Panc1 (cell line): ENCODE results near the gene MRPL43.

ENCODE experiments used
- SIN3A ChIP-seq: IDR thresholded peaks from 2 replicates; pipeline ENCODE4 v1.6.1; 2012; ENCODE audit warnings: low read depth, mild to moderate bottlenecking, low read length, moderate library complexity, borderline replicate concordance; ENCODE audit not compliant: insufficient read depth
- TF ChIP-seq, protein P1 (sequence below): fragments of 450-650 bp; IDR thresholded peaks from 2 replicates; pipeline ENCODE4 v1.5.1; 2017; ENCODE audit warnings: mild to moderate bottlenecking

DNA sequence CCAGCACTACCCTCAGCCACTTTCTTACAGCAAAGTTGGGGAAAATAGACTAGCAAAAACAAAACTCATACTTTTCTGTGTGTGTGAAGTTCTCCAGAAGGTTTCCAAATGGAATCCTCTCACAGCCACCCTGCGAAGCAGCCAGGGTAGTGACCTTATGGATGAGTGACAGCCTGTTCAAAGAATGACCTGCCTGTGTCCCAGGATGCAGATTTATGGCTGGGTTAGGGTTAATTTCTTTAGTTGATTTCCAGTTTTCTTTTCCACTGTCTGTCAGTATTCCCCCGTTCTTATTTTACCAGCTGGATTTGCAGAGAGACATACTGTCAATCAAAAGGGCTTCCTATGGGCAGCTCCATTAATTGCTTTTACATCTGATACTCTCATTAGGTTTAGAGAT, 20.4 kb downstream of the MRPL43 start:
- TF ChIP-seq, protein P1, sequence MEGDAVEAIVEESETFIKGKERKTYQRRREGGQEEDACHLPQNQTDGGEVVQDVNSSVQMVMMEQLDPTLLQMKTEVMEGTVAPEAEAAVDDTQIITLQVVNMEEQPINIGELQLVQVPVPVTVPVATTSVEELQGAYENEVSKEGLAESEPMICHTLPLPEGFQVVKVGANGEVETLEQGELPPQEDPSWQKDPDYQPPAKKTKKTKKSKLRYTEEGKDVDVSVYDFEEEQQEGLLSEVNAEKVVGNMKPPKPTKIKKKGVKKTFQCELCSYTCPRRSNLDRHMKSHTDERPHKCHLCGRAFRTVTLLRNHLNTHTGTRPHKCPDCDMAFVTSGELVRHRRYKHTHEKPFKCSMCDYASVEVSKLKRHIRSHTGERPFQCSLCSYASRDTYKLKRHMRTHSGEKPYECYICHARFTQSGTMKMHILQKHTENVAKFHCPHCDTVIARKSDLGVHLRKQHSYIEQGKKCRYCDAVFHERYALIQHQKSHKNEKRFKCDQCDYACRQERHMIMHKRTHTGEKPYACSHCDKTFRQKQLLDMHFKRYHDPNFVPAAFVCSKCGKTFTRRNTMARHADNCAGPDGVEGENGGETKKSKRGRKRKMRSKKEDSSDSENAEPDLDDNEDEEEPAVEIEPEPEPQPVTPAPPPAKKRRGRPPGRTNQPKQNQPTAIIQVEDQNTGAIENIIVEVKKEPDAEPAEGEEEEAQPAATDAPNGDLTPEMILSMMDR: no peak
- no peak for TF ChIP-seq SIN3A
